Neural cell (in vitro differentiated cells): Measurements from ENCODE around the gene FXYD4.

ENCODE experiments used
- CTCF ChIP-seq: fragments of 450-650 bp; IDR thresholded peaks from 2 replicates; pipeline ENCODE4 v1.5.1; 2014; ENCODE audit warnings: antibody characterized with exemption, mild to moderate bottlenecking, moderate library complexity; ENCODE audit not compliant: poor library complexity, severe bottlenecking
- EP300 ChIP-seq: fragments of 450-650 bp; conservative IDR thresholded peaks from 2 replicates; pipeline ENCODE4 v1.6.1; 2014; ENCODE audit warnings: antibody characterized with exemption, mild to moderate bottlenecking, moderate library complexity; ENCODE audit not compliant: poor library complexity, severe bottlenecking
- MXI1 ChIP-seq: fragments of 450-650 bp; conservative IDR thresholded peaks from 2 replicates; pipeline ENCODE4 v1.6.1; 2014; ENCODE audit warnings: antibody characterized with exemption, mild to moderate bottlenecking; ENCODE audit not compliant: poor library complexity, severe bottlenecking
- POLR2AphosphoS5 ChIP-seq: IDR thresholded peaks from 2 replicates; pipeline ENCODE4 v1.6.1; 2012
- RAD21 ChIP-seq: fragments of 450-650 bp; conservative IDR thresholded peaks from 2 replicates; pipeline ENCODE4 v1.6.1; 2014; ENCODE audit warnings: antibody characterized with exemption, mild to moderate bottlenecking, moderate library complexity

DNA sequence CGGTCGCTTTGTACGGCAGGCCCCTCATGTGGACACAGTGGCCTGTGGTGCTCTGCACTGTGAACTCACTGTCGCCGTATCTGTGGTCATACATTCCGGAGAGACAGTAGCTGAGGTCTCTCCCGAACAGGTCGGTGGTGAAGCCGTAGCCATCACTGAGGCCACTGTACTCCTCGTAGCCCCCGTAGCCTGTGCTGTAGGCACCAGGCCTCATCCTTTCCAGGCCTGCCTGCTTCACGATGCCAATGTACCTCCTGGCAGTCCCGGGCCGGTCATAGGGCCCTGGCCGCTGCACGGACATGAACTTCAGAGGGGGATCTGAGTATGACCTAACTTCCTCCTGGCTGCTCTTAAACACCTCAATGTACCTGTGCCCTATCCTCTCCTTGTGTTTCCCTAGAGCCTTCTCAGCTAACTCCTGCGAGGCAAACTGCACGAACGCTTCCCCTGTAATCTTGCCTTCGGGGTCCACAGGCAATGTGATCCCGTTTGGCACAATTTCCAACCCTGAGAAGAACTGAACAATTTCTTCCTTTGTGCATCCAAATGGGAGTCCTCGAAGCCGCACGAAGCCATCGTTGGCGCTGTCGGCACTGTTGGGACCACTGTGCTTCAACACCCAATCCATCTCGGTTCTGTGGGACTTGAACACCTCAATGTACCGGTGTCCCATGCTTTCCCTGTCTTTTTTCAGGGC lies 15.7 kb downstream of the FXYD4 start:
- TF ChIP-seq EP300 (no peak), CTCF (no peak), RAD21 (no peak), POLR2AphosphoS5 (no peak), MXI1 (no peak)
